Measurements from ENCODE around the gene PATZ1. TPM values are rescaled to one million over a fixed set of nuclear protein-coding genes. Genes with fewer than 3 reads are reported as not detected.

Gene PATZ1
- total and polyA plus RNA-seq, 2 of the 4 experiments (the other 2 are of a cell fraction) = 6.5 to 10.5 TPM

DNA sequence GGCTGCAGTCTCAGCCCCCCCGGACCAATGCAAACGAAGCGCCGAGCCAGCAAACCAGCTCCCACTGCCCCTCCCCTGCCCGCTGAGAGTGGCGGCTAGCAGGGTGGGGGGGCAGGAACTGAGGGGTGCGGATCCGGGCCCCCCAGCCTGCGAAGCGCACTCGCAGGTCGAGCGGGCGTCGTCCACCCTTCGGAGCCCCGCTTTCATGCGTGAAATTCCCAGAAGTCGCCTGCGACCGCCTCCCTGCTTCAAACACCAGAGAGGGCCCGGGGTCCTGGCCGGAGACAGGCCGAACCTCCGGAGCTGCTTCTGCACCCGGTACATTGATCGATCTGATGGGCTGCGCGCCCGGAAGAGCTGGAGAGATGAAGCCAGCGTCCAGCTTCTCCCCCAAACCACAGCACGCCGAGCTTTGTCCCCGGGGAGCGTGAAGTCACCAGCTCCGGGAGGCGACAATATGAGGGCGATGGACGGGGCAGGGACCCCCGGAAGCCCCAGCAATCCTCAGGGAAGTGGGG lies 646 bp upstream of the PATZ1 start (continued):
- TF ChIP-seq MAFK (IDR thresholded peaks at IDR 0.05; ENCODE audit: low read depth, low read length) = no peak

DNA sequence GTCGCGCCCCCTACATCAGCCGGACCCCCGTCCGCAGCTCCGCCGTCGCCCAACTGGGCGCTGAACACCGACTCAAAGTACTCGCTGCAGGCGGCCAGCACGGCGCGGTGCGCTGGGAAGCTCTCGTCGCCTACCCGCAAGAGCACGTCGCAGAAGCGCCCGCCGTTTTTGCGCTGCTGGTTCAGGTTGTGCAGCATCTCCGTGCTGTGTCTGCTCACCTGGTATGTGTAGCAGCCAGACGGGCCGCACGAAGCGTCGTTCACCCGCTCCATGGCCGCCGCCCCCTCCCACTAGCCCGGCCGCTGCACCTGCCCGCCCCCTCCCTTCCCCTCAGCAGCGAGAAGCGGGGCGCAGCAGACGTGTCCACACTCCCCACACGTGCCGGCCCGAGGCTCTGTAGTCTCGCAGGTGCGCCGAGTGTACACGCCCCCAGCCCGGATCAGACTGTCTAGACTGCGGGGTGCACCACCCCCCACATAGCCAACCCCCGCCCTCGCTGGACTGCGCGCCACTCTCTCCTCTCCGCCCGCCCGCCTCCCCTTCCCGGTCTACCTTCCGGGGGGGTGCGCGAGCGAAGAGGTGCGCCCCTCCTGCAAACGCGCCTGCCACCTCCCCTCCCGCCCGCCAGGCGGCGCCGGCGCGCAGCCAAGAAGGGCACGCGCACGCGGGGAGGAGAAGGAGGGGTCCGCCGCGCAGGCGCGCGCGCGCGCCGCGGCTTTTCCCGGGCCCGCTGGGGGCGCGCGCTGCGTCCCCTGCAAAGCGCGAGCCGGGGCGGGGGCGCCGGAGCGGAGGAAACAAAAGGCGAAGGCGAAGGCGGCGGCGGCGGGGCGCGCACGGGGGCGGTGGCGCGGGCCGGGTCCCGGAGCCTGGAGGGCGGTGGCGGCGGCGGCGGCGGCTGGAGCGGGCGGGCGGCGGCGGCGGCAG lies 553 bp downstream of the PATZ1 start:
- peak overlapping the region; percentile 74 for H3K27ac ChIP-seq (ENCODE audit: insufficient read depth, low read length)
- H3K36me3 ChIP-seq (ENCODE audit: control insufficient read depth, insufficient read depth, low read length) = peaks cover 34% of the 10 kb centered on the region
- peaks cover 27% of the 10 kb centered on the region for H3K4me1 ChIP-seq (ENCODE audit: control insufficient read depth, insufficient read depth, low read length)
- in situ Hi-C loops (cut with MboI; ENCODE audit: low sequenced_read_pairs) = loop anchor here (5.0 to 10.0 kb wide), 2 partner anchors 52 to 61 kb away; partner anchors contain the start of gene DRG1
- H2AFZ ChIP-seq (replicated peaks; ENCODE audit: low read length, poor library complexity) = peak overlapping the region; percentile 87
- no peak overlapping the region; the same call in 1 of the 2 replicates for H3K14ac ChIP-seq (replicated peaks; ENCODE audit: low read depth, low read length)
- H3K4me2 ChIP-seq (ENCODE audit: low read depth, low read length) = peak overlapping the region; percentile 95
- H3K9me1 ChIP-seq (ENCODE audit: insufficient read depth, low read length) = peaks cover 28% of the 10 kb centered on the region
- H4K91ac ChIP-seq (ENCODE audit: insufficient read depth, low read depth, low read length) = no peak overlapping the region
- no peak overlapping the region for H3K56ac ChIP-seq (ENCODE audit: extremely low read depth, insufficient read depth, low read length)
- CTCF ChIA-PET = interaction anchor here (1.1 kb wide), 1 partner anchor 32 kb away, joined by 4 read pairs; no protein-coding TSS in a partner anchor
- H4K5ac ChIP-seq (ENCODE audit: low read depth, low read length) = no peak overlapping the region
- peak overlapping the region; percentile 85 for H2AK9ac ChIP-seq (replicated peaks; ENCODE audit: low read depth, low read length, poor library complexity)
- peaks cover 46% of the 10 kb centered on the region for H4K20me1 ChIP-seq (ENCODE audit: insufficient read depth, low read length)
- POLR2A ChIA-PET (ENCODE audit: unreplicated experiment) = interaction anchor here (0.6 kb wide), 1 partner anchor 133 kb away, joined by 8 read pairs; no protein-coding TSS in a partner anchor
- peak overlapping the region; percentile 78 for H2AK5ac ChIP-seq (ENCODE audit: low read depth, low read length)
- H2BK120ac ChIP-seq (ENCODE audit: low read depth, low read length) = no peak overlapping the region
- peak; percentile 83 for DNase-seq
- H3K18ac ChIP-seq (ENCODE audit: low read depth, low read length) = no peak overlapping the region
- no TSS peak for BruUV-seq (replicated peaks)
- no peak overlapping the region for H4K8ac ChIP-seq (ENCODE audit: low read depth in 2 of 2, low read length in 2 of 2)
- no peak overlapping the region for H2BK20ac ChIP-seq (ENCODE audit: low read depth, low read length)
- dilution Hi-C loops (cut with HindIII; ENCODE audit: low sequenced_read_pairs, unreplicated experiment) = no loop called here
- H3K9ac ChIP-seq (ENCODE audit: low read depth, low read length) = peak overlapping the region; percentile 68
- H3K27me3 ChIP-seq (ENCODE audit: control insufficient read depth, insufficient read depth, low read length) = no peaks in the 10 kb centered on the region
- H3K9me3 ChIP-seq (ENCODE audit: control insufficient read depth, insufficient read depth, low read length) = no peaks in the 10 kb centered on the region
- ATAC-seq (ENCODE audit: low read depth) = peak; percentile 52
- peaks cover 20 to 62% of the 10 kb centered on the region in 2 experiments; a peak in 3 of 4 replicates for H3K79me1 ChIP-seq (ENCODE audit: low read depth in 1 of 2, low read length in 2 of 2)
- no peak overlapping the region for H2BK15ac ChIP-seq (ENCODE audit: low read depth, low read length)
- no peak overlapping the region for H3K23ac ChIP-seq (ENCODE audit: low read depth, low read length)
- H3K4me3 ChIP-seq (ENCODE audit: insufficient read depth, low read depth, low read length) = peak overlapping the region; percentile 56
- no peak overlapping the region for H3K4ac ChIP-seq (ENCODE audit: low read depth, low read length)
- no peak overlapping the region for H2BK5ac ChIP-seq (ENCODE audit: low read depth, low read length, poor library complexity, severe bottlenecking)
- WGBS, 2 experiments (ENCODE audit: extremely low coverage in 2 of 2, insufficient read length in 1 of 2) = 3% methylated on average over 30 of the region's 126 CpGs; no CpG with 5 or more reads in 1 of the 2 experiments
- intact Hi-C loops (cut with micrococcal nuclease) = loop anchor here (1.0 to 5.0 kb wide), 3 partner anchors 53 to 287 kb away; partner anchors contain the start of genes DRG1 and PIK3IP1
- peak; percentile 83 for TF ChIP-seq MAZ (IDR thresholded peaks at IDR 0.05; ENCODE audit: borderline replicate concordance, low read depth, low read length)
- TF ChIP-seq POLR2A (IDR thresholded peaks at IDR 0.05; ENCODE audit: low read depth, low read length) = peak; percentile 37; the same call in 1 of the 2 replicates
- peak; percentile 78; the same call in 1 of the 2 replicates for TF ChIP-seq MXI1 (IDR thresholded peaks at IDR 0.05; ENCODE audit: borderline replicate concordance, low read depth, low read length)
- no peak for TF ChIP-seq CHD1 (IDR thresholded peaks at IDR 0.05; ENCODE audit: low read depth, low read length)
- no peak for TF ChIP-seq NFE2L2 (IDR thresholded peaks at IDR 0.05; ENCODE audit: low read depth, low read length)
- TF ChIP-seq RCOR1 (IDR thresholded peaks at IDR 0.05; ENCODE audit: insufficient replicate concordance, low read length) = no peak
- TF ChIP-seq MAFK (IDR thresholded peaks at IDR 0.05; ENCODE audit: low read depth, low read length) = no peak
- peak; percentile 74; the same call in 1 of the 2 replicates for TF ChIP-seq BHLHE40 (IDR thresholded peaks at IDR 0.05; ENCODE audit: low read depth, low read length)
- TF ChIP-seq, protein P1, sequence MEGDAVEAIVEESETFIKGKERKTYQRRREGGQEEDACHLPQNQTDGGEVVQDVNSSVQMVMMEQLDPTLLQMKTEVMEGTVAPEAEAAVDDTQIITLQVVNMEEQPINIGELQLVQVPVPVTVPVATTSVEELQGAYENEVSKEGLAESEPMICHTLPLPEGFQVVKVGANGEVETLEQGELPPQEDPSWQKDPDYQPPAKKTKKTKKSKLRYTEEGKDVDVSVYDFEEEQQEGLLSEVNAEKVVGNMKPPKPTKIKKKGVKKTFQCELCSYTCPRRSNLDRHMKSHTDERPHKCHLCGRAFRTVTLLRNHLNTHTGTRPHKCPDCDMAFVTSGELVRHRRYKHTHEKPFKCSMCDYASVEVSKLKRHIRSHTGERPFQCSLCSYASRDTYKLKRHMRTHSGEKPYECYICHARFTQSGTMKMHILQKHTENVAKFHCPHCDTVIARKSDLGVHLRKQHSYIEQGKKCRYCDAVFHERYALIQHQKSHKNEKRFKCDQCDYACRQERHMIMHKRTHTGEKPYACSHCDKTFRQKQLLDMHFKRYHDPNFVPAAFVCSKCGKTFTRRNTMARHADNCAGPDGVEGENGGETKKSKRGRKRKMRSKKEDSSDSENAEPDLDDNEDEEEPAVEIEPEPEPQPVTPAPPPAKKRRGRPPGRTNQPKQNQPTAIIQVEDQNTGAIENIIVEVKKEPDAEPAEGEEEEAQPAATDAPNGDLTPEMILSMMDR (conservative IDR thresholded peaks at IDR 0.05; ENCODE audit: low read depth, low read length) = peak; percentile 86
- peak; percentile 51 for TF ChIP-seq RAD21 (IDR thresholded peaks at IDR 0.05; ENCODE audit: low read length)
- TF ChIP-seq, protein P2, sequence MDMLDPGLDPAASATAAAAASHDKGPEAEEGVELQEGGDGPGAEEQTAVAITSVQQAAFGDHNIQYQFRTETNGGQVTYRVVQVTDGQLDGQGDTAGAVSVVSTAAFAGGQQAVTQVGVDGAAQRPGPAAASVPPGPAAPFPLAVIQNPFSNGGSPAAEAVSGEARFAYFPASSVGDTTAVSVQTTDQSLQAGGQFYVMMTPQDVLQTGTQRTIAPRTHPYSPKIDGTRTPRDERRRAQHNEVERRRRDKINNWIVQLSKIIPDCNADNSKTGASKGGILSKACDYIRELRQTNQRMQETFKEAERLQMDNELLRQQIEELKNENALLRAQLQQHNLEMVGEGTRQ (IDR thresholded peaks at IDR 0.05; ENCODE audit: low read depth, low read length) = peak; percentile 19; the same call in 1 of the 2 replicates
- no peak for TF ChIP-seq RFX5 (IDR thresholded peaks at IDR 0.05; ENCODE audit: low read depth, low read length)

All from IMR-90 (cell line).